ES-I3 (cell line): ENCODE results near the gene PSORS1C1.
"Not testable (repeated sequence)": the region's sequence is repeated elsewhere in the genome, so short reads cannot be mapped to it uniquely, and the experiment has no call there.

ENCODE experiments used
- H3K36me3 ChIP-seq: 2 replicates; pipeline ENCODE4 v1.6.1; 2013; ENCODE audit warnings: mild to moderate bottlenecking, low read length, control low read depth, moderate library complexity; ENCODE audit not compliant: insufficient read depth
- H3K4me1 ChIP-seq: 2 replicates; pipeline ENCODE4 v1.6.1; 2013; ENCODE audit warnings: mild to moderate bottlenecking, control low read depth, low read length; ENCODE audit not compliant: insufficient read depth
- H3K9ac ChIP-seq: 2 replicates; pipeline ENCODE4 v1.6.1; 2013; ENCODE audit warnings: low read depth, mild to moderate bottlenecking, low read length, moderate library complexity
- H3K9me3 ChIP-seq: 2 replicates; pipeline ENCODE4 v1.6.1; 2013; ENCODE audit warnings: mild to moderate bottlenecking, low read length, moderate library complexity; ENCODE audit not compliant: control insufficient read depth, insufficient read depth

Gene PSORS1C1

DNA sequence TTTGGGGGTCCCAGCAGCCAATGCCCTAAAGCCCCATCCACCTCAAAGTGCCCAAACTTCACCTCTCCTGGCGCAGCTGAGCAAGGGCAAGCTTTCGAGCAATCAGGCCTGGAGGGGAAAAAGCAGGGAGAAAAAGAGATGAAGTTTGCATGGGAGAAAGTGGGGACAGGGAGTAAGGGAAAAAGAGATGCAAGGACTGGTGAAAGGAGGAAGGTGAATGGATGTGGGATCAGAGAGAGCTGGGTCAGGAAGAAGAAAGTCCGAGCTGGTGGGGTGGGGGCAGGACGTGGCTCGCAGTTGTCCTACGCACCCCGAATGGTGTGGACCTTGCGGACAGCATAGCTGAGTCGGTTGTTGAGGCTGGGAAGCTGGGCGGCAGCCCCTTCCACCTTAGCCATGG is 30.8 kb downstream of the PSORS1C1 start:
- H3K9ac ChIP-seq: no peak overlapping the region
- peaks cover 3% of the 10 kb centered on the region; the same call in 1 of the 2 replicates for H3K36me3 ChIP-seq
- H3K9me3 ChIP-seq: no peaks in the 10 kb centered on the region
- peaks cover 18% of the 10 kb centered on the region for H3K4me1 ChIP-seq

GRCh38 chr6:31149827-31150447 is 35.3 kb downstream of the PSORS1C1 start:
- no peaks in the 10 kb centered on the region for H3K4me1 ChIP-seq
- H3K9me3 ChIP-seq: no peaks in the 10 kb centered on the region
- no peak overlapping the region for H3K9ac ChIP-seq
- H3K36me3 ChIP-seq: peaks cover 8% of the 10 kb centered on the region

GRCh38 chr6:31152781-31153180 is 38.2 kb downstream of the PSORS1C1 start:
- Histone ChIP-seq H3K9ac (no peak overlapping the region), H3K36me3 (peaks cover 8% of the 10 kb centered on the region), H3K4me1 (0 out of 2 replicates have a peak, but pooled peaks cover 10% of the 10 kb centered on the region), H3K9me3 (no peaks in the 10 kb centered on the region)

DNA sequence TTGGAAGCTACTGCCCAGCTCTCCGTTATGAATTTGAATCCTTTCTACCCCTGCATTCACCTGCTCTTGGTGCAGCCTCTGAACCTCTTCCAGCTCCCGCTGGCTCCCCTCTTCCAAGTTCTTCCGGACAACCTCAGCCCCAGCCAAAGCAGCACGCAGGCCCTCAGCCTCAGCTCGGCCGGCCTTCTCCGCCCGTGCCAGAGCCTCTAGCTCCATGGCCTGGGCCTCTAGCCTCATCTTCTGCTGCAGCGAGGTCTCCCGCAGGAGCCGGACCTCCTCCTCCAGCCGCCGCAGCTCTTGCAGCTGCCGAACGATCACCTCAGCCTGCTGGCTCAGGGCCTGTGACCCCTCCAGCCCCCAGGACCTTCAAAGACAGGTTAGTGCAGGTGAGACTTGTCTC is 39.8 kb downstream of the PSORS1C1 start:
- 0 out of 2 replicates have a peak, but pooled peaks cover 10% of the 10 kb centered on the region for H3K4me1 ChIP-seq
- no peaks in the 10 kb centered on the region for H3K9me3 ChIP-seq
- no peak overlapping the region for H3K9ac ChIP-seq
- peaks cover 4% of the 10 kb centered on the region for H3K36me3 ChIP-seq

DNA sequence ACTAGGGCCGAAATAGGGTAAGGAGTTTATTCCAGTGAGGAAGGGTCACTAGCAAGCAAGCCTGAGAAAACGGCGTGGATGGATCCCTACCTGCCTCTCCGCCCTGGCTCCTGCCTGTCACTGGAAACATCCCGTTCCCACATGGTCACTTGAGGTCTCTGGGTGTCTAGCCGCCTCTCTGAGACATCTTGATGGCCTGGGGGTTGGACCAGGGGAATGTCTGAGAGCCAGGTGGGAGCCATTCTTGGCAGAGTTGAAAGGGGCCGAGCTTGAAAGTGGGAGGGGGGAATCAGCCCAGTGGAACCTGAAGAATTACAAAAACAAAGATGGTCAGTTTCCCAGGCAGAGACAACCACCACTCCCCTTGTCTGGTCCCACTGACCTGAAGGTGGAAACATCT is 42.0 kb downstream of the PSORS1C1 start:
- H3K4me1 ChIP-seq: peaks cover 10% of the 10 kb centered on the region; the same call in 1 of the 2 replicates
- H3K9me3 ChIP-seq: no peaks in the 10 kb centered on the region
- peaks cover 4% of the 10 kb centered on the region; the same call in 1 of the 2 replicates for H3K36me3 ChIP-seq
- no peak overlapping the region for H3K9ac ChIP-seq

- Histone ChIP-seq H3K36me3 (peaks cover 9% of the 10 kb centered on the region; the same call in 1 of the 2 replicates), H3K9ac (peak within 1 kb of the TSS; percentile 67), H3K9me3 (no peaks in the 10 kb centered on the region)
Observed at GRCh38 chr6:31157513-31158139, 43.0 kb downstream of the PSORS1C1 start, which contains the start of gene CCHCR1. Gene CCHCR1, minus strand, starts transcription at chr6:31157802. Its CDS starts 202 bp downstream, at chr6:31157600.

GRCh38 chr6:31158140-31158862 is 43.7 kb downstream of the PSORS1C1 start, which contains the start of gene TCF19:
Gene TCF19, plus strand, starts transcription at chr6:31158589. Its CDS starts 881 bp downstream, at chr6:31159470.
- H3K9me3 ChIP-seq: no peaks in the 10 kb centered on the region
- H3K9ac ChIP-seq: peak within 1 kb of the TSS; percentile 67
- peaks cover 14% of the 10 kb centered on the region; the same call in 1 of the 2 replicates for H3K36me3 ChIP-seq
- peaks cover 19% of the 10 kb centered on the region for H3K4me1 ChIP-seq

More at GRCh38 chr6:31157513-31158139, 43.0 kb downstream of the PSORS1C1 start, which contains the start of gene CCHCR1:
- peaks cover 19% of the 10 kb centered on the region for H3K4me1 ChIP-seq

GRCh38 chr6:31158863-31159855 is 44.6 kb downstream of the PSORS1C1 start:
- Histone ChIP-seq H3K9ac (peak overlapping the region; percentile 67), H3K36me3 (peaks cover 18% of the 10 kb centered on the region; the same call in 1 of the 2 replicates), H3K4me1 (peaks cover 19% of the 10 kb centered on the region), H3K9me3 (no peaks in the 10 kb centered on the region)

GRCh38 chr6:31161216-31162126 is 46.9 kb downstream of the PSORS1C1 start:
- Histone ChIP-seq H3K9me3 (no peaks in the 10 kb centered on the region), H3K4me1 (peaks cover 22% of the 10 kb centered on the region), H3K9ac (no peak overlapping the region), H3K36me3 (peaks cover 18% of the 10 kb centered on the region; the same call in 1 of the 2 replicates)

- H3K9ac ChIP-seq: no peak overlapping the region
- no peaks in the 10 kb centered on the region for H3K9me3 ChIP-seq
- H3K36me3 ChIP-seq: peaks cover 22% of the 10 kb centered on the region; the same call in 1 of the 2 replicates
- peaks cover 18% of the 10 kb centered on the region for H3K4me1 ChIP-seq
Observed at GRCh38 chr6:31162463-31163165, 48.0 kb downstream of the PSORS1C1 start.

DNA sequence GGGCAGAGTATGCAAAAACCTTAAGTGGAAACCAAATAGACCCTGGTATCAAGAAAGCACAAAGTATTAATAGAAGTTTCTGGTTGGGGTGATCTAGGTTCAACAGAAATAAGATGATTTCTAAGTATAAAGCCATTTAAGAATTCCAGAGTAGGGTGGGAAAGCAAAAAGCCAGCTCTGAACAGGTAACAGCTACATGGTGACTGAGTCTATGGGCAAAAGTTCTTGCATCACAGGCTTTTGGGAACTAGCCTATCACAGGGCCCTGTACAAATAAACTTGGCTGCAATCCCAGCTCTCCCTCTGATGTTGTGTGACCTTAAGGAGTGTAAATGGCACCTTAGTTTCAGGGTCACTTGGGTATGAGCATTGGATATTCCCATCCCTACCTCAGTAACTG is 49.3 kb downstream of the PSORS1C1 start:
- Histone ChIP-seq H3K4me1 (peaks cover 21% of the 10 kb centered on the region), H3K9me3 (no peaks in the 10 kb centered on the region), H3K9ac (no peak overlapping the region), H3K36me3 (peaks cover 22% of the 10 kb centered on the region; the same call in 1 of the 2 replicates)

DNA sequence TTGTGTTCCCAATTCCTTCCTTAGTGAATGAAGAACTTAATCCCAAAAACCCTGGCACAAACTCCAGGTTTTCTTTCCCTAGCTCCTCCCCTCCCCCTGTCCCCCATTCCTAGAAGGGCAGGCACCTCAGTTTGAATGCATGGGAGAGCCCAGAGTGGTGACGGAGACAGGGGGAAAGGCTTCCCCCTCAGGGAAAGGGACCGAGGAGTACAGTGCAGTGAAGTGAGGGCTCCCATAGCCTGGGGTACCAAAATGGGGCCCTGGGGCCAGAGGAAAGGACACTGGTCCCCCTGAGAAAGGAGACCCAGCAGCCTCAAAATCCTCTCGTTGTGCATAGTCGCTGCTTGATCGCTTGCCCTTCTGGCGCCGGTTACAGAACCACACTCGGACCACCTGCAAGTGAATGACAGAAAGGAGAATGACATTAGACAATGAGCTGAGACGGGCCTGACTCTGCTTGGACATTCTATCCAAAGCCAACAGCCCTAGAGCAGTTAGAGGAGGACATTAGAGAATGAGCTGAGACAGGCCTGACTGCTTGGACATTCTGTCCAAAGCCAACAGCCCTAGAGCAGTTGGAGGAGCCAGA is 50.0 kb downstream of the PSORS1C1 start:
- Histone ChIP-seq H3K36me3 (peaks cover 22% of the 10 kb centered on the region; the same call in 1 of the 2 replicates), H3K4me1 (peaks cover 21% of the 10 kb centered on the region)
- not testable (repeated sequence) for H3K9ac ChIP-seq, H3K9me3 ChIP-seq
